Activated T-cell treated with anti-CD3 and anti-CD28 coated beads, Interleukin-2, amount 50 U/mL, for 24 hours (primary cell): ENCODE results near the gene C1GALT1C1L.
A peak's percentile ranks its signal among the peaks of the same experiment; 100 is the strongest.
"Not testable (repeated sequence)": the region's sequence is repeated elsewhere in the genome, so short reads cannot be mapped to it uniquely, and the experiment has no call there.

ENCODE experiments used
- DNase-seq: peaks from one replicate; pipeline ENCODE4 v3.0.0-alpha.2; 2020
- H3K27ac Mint-ChIP-seq: 2 replicates; pipeline ENCODE4 v1.8.0; 2020; ENCODE audit warnings: mild to moderate bottlenecking, mixed read lengths
- H3K27me3 Mint-ChIP-seq: 2 replicates; pipeline ENCODE4 v1.8.0; 2020; ENCODE audit warnings: mixed read lengths
- H3K36me3 Mint-ChIP-seq: 2 replicates; pipeline ENCODE4 v1.8.0; 2020; ENCODE audit warnings: low read depth, mixed read lengths
- H3K4me1 Mint-ChIP-seq: 2 replicates; pipeline ENCODE4 v1.8.0; 2020; ENCODE audit warnings: low read depth, mixed read lengths
- H3K4me3 Mint-ChIP-seq: 2 replicates; pipeline ENCODE4 v1.8.0; 2020; ENCODE audit warnings: mild to moderate bottlenecking, moderate library complexity, mixed read lengths
- H3K9me3 Mint-ChIP-seq: 2 replicates; pipeline ENCODE4 v1.8.0; 2020; ENCODE audit warnings: mixed read lengths

Gene C1GALT1C1L

DNA sequence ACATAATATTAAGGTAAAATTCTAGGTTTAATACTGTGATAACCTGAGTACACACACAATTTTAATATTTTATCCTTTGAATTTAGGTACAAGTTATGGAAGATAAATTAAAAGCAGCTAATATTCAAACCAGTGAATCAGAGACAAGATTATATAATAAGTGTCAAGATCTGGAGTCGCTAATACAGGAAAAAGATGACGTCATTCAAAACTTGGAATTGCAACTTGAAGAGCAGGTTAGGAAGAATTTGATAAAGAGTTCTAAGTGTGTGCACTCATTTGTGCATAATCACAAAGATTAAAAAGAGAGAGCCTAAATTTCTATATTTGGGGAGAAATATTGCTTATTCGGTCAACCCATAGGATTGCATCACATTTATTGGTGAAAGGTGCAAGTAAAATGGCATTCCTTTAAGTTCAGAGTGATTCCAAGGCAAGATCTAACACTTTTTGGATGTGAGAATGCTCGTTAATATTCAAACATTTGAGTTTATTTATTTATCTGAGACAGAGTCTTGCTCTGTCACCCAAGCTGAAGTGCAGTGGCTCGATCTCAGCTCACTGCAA, 16.3 kb upstream of the C1GALT1C1L start:
- peaks cover 7% of the 10 kb centered on the region for H3K27me3 Mint-ChIP-seq
- no peak overlapping the region for H3K4me3 Mint-ChIP-seq
- no peak for DNase-seq
- H3K4me1 Mint-ChIP-seq = no peaks in the 10 kb centered on the region
- no peaks in the 10 kb centered on the region for H3K36me3 Mint-ChIP-seq
- H3K9me3 Mint-ChIP-seq = no peaks in the 10 kb centered on the region
- no peak overlapping the region for H3K27ac Mint-ChIP-seq

DNA sequence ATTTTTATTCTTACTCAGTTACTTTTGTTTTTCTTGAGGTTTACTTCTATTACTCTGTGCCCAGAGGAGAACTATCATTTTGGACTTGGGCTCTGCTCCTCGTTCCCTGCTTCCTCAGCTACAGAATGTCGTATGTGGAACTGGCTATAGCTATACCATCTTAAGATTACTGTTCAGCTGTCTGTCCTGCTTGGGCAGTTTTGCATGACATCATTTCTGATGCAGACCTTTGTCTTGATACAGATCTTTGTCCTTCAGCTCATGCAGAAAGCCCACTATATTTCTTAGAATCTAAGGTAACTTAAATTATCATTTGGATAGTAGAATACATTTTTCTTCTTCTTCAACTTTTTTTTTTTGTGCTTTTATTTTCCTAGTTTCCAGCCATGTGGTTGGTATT, 13.8 kb upstream of the C1GALT1C1L start:
- no peak for DNase-seq
- H3K4me3 Mint-ChIP-seq = no peak overlapping the region
- H3K4me1 Mint-ChIP-seq = peaks cover 5% of the 10 kb centered on the region
- no peaks in the 10 kb centered on the region for H3K36me3 Mint-ChIP-seq
- no peaks in the 10 kb centered on the region for H3K9me3 Mint-ChIP-seq
- H3K27ac Mint-ChIP-seq = no peak overlapping the region
- H3K27me3 Mint-ChIP-seq = peaks cover 7% of the 10 kb centered on the region

DNA sequence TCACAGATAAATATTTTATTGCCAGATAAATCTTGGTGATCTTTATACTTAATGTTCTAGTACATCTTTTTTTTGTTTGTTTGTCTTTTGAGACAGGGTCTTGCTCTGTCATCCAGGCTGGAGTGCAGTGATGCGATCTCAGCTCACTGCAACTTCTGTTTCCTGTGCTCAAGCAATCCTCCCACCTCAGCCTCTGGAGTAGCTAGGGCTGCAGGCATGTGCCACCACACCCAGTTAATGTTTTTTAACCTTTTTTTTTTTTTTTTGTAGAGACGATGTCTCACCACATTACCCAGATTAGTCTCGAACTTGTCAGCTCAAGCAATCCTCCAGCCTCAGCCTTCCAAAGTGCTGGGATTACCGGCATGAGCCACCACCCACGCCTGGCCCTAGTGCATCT, 9.1 kb upstream of the C1GALT1C1L start:
- H3K4me1 Mint-ChIP-seq = peaks cover 6% of the 10 kb centered on the region
- no peaks in the 10 kb centered on the region for H3K36me3 Mint-ChIP-seq
- peaks cover 2% of the 10 kb centered on the region for H3K27me3 Mint-ChIP-seq
- DNase-seq = no peak
- no peak overlapping the region for H3K27ac Mint-ChIP-seq
- H3K9me3 Mint-ChIP-seq = no peaks in the 10 kb centered on the region
- no peak overlapping the region for H3K4me3 Mint-ChIP-seq

DNA sequence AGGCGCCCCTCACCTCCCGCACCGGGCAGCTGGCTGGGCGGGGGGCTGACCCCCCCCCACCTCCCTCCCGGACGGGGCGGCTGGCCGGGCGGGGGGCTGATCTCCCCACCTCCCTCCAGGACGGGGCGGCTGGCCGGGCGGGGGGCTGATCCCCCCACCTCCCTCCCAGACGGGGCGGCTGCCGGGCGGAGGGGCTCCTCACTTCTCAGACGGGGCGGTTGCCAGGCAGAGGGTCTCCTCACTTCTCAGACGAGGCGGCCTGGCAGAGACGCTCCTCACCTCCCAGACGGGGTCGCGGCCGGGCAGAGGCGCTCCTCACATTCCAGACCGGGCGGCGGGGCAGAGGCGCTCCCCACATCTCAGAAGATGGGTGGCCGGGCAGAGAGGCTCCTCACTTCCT, 1.6 kb upstream of the C1GALT1C1L start:
- not testable (repeated sequence) for H3K36me3 Mint-ChIP-seq, H3K4me3 Mint-ChIP-seq, H3K9me3 Mint-ChIP-seq, H3K4me1 Mint-ChIP-seq, H3K27ac Mint-ChIP-seq, DNase-seq
- peaks cover 25% of the 10 kb centered on the region for H3K27me3 Mint-ChIP-seq

DNA sequence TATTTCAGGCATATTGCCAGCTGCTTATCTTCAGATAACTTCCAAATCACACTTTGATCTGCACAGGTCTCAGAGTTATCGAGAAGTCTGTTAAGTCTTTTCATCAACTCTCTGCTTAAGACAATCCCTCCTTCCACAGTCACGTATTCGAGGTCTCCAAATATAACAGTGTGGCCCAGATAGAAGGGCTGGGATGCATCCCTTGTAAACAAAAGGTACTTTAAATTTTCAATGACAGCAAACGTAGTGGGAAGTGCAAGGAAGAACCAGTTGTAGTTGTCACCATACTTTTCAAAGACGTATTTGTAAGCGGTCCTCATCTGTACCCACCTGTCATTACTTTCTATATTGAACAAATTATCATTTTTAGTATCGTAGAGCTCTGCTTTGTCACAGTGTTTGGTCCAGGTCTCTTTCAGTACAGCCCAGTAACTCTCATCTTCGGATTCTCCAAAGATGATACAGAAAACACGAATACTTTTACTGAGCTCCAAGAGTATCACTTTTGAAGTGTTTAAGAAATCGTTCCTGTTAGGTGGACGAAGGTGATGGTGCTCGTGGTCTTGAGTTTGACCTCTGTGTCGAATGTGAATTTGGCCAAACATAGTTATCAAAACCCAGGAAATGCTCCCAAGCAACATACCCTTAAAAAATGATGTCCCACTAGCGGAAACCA, 445 bp downstream of the C1GALT1C1L start:
- DNase-seq = no peak
- Mint-ChIP-seq H3K4me3 (peak overlapping the region; percentile 69), H3K36me3 (no peaks in the 10 kb centered on the region), H3K9me3 (peaks cover 8% of the 10 kb centered on the region), H3K27me3 (peaks cover 26% of the 10 kb centered on the region), H3K27ac (no peak overlapping the region), H3K4me1 (peaks cover 5% of the 10 kb centered on the region)

DNA sequence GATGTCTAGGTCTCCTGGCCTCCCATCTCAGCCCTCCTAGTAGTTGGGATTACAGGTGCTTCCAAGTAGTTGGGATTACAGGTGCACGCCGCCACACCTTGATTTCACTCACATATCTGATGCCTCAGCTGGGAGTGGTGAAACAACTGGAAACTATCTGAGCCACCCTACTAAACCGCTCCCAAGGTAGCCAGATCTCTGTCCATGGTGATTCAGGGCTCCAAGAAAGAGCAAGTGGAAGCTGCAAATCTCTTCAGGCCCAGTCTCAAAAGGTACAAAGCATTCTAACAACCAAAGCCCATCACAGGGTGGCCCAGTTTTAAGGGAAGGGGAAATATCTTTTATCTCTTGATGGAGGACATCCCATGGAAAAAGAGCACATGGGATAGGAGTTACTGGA, 19.0 kb downstream of the C1GALT1C1L start:
- DNase-seq = no peak
- H3K9me3 Mint-ChIP-seq = no peaks in the 10 kb centered on the region

DNA sequence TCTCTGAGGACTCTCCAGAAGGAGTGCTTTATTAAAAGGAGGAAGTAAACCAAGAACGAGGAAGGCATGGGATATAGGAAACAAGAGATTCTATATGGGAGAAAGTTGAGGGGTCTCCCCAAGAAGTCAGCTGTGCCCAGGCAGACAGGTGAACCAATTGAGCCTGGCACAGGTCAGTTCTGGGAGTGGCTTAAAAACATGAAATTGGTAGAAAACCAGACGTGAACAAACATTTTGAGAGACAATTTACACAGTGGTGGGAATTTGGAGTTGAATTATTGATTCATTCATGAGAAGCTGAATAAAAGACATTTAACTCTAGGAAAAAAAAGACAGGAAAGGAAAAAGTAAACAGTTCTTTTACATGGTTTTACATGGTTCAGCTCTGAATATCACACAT, 22.7 kb downstream of the C1GALT1C1L start:
- no peak for DNase-seq
- H3K36me3 Mint-ChIP-seq = no peaks in the 10 kb centered on the region
- no peaks in the 10 kb centered on the region for H3K9me3 Mint-ChIP-seq
- no peaks in the 10 kb centered on the region for H3K4me1 Mint-ChIP-seq
- H3K27ac Mint-ChIP-seq = no peak overlapping the region
- no peak overlapping the region for H3K4me3 Mint-ChIP-seq
- H3K27me3 Mint-ChIP-seq = peaks cover 11% of the 10 kb centered on the region

More for the DNA sequence above, 19.0 kb downstream of the C1GALT1C1L start:
- peaks cover 11% of the 10 kb centered on the region for H3K27me3 Mint-ChIP-seq
- no peak overlapping the region for H3K4me3 Mint-ChIP-seq
- no peaks in the 10 kb centered on the region for H3K36me3 Mint-ChIP-seq
- H3K4me1 Mint-ChIP-seq = no peaks in the 10 kb centered on the region
- no peak overlapping the region for H3K27ac Mint-ChIP-seq

DNA sequence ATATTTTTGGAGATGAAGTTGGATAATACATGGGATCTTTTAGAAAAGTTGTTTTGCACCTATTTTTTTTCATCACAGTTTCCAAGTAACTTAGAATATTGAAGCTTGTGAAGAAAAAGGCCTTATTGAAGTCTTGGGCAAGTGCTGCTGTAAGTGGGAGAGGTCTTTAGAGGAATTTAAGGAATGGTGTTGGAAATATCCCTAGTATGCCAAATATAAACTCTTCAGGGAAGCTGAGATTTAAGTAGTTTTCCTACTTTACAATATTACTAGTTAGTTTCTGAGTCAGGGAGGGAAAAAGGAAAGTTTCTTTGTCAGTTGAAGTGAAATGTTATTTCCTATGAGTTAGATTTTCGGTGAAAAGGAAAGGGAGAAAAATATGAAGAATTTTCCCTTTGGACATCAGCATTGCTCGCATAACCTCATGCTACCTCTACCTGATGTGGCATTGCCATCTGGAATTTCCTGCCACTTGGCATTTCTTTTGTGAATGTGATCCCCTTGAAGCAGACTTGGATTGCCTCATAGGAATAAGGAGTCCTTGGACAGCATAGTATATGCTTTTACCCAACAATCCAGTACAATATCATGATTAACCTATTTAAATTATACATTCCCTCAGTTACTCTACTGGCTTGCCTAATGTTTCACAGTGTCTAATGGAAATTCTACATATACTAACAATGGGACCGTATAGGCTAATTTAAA, 27.1 kb downstream of the C1GALT1C1L start:
- Mint-ChIP-seq H3K9me3 (no peaks in the 10 kb centered on the region), H3K4me3 (no peak overlapping the region), H3K27me3 (peaks cover 11% of the 10 kb centered on the region), H3K27ac (no peak overlapping the region), H3K4me1 (no peaks in the 10 kb centered on the region), H3K36me3 (no peaks in the 10 kb centered on the region)
- DNase-seq = no peak

DNA sequence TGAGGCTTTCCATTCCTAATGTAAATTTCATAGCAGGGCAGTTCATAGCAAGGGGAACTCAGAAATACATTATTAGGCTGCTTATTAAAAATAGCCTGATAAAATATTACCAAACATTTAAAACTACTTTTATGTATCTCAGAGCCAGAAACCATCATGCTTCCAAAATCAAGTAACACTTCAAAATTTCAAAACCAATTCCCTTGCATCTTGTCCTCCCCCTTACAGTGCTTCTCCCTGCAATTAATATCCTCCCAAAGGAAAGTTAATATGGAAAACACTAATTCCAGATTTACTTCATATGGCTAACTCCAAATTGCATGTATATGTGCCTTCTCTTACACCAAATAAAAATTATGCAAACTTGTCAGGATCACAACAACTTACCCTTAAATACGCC, 32.5 kb downstream of the C1GALT1C1L start:
- Mint-ChIP-seq H3K4me1 (no peaks in the 10 kb centered on the region), H3K27ac (no peak overlapping the region), H3K9me3 (no peaks in the 10 kb centered on the region), H3K36me3 (no peaks in the 10 kb centered on the region), H3K27me3 (no peaks in the 10 kb centered on the region), H3K4me3 (no peak overlapping the region)
- no peak for DNase-seq

DNA sequence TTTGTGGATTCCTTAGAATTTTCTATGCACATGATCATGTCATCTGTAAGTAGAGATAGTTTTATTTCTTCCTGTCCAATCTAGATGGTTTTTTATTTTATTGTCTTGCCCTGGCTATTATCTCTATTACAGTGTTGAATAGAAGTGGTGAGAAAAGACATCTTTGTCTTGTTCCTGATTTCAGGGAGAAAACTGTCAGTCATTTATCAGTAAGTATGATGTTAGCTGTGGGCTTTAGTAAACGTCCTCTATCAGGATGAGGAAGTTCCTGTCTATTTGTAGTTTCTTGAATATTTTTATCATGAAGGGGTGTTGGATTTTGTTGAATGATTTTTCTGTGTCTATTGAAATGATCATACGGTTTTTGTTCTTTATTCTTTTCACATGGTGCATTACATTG, 33.9 kb downstream of the C1GALT1C1L start:
- no peak overlapping the region for H3K27ac Mint-ChIP-seq
- no peaks in the 10 kb centered on the region for H3K9me3 Mint-ChIP-seq
- H3K4me3 Mint-ChIP-seq = no peak overlapping the region
- no peaks in the 10 kb centered on the region for H3K36me3 Mint-ChIP-seq
- peaks cover 7% of the 10 kb centered on the region for H3K4me1 Mint-ChIP-seq
- DNase-seq = no peak
- peaks cover 6% of the 10 kb centered on the region for H3K27me3 Mint-ChIP-seq

DNA sequence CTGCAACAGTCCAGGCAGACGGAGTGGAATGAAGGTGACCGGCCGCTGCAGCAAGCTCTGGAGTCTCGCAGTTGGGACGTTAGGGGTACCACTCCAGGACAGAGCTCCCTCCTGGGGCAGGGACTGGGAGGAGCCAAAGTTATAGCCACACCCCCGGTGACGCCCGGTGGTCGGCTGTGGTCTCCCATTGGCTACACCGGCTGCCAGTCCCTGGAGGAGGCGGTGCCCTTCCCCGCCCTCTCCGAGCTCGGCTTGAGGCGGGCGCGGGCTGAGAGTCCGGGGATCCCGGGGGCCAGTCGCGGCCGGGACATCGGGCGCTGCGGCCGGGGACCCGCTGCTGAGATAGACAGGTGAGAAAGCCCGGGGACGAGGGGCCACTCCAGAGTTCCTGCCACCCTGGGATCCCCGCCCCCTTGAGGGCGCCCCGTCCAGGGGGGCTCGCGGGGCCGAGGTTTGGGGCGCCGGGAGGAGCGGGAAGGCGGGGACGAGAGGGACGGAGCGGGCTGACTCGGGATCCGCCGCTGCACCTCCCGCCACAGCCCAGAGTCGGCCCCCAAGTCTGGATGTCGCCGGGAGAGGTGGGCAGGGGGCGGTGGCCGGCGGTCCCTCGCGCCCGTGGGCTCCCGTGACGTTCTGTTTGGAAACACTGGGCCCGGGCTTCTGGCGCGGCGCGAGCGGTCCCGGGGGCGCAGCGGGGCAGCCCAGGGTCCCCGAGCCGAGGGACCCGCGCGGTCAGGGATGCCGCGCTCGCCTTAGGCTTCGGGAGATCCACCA, 39.0 kb downstream of the C1GALT1C1L start, which contains the start of gene PLEKHH2:
TSS of gene PLEKHH2 (plus strand) at position 231 of the 774 bp plus-strand sequence. CDS start 7,414 bp downstream, outside the sequence.
- peak within 1 kb of the TSS; percentile 77 for H3K27ac Mint-ChIP-seq
- no peaks in the 10 kb centered on the region for H3K36me3 Mint-ChIP-seq
- DNase-seq = peak; percentile 95
- peaks cover 17% of the 10 kb centered on the region for H3K4me1 Mint-ChIP-seq
- H3K27me3 Mint-ChIP-seq = peaks cover 37% of the 10 kb centered on the region
- peak within 1 kb of the TSS; percentile 79 for H3K4me3 Mint-ChIP-seq
- H3K9me3 Mint-ChIP-seq = no peaks in the 10 kb centered on the region

DNA sequence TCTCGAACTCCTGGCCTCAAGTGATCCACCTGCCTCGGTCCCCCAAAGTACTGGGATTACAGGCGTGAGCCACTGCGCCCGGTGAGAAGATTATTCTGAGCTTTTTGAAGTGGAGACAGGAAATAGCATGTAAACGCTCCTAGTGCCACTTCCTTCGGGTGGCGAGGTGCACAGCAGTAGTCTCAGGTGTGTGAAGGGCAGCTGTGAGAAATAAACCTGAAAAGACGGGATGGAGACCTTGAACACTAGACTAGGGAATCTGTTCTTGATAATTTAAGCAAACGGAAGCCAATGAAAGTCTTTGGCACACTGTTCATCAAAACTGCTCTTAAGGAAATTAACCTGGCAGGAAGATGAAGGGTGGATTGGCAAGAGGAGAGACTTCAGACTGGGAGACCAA, 39.6 kb downstream of the C1GALT1C1L start:
- Mint-ChIP-seq H3K4me1 (peaks cover 17% of the 10 kb centered on the region), H3K36me3 (no peaks in the 10 kb centered on the region), H3K27ac (peak overlapping the region; percentile 77), H3K4me3 (peak overlapping the region; percentile 79), H3K9me3 (no peaks in the 10 kb centered on the region), H3K27me3 (peaks cover 42% of the 10 kb centered on the region)
- peak; percentile 37 for DNase-seq

DNA sequence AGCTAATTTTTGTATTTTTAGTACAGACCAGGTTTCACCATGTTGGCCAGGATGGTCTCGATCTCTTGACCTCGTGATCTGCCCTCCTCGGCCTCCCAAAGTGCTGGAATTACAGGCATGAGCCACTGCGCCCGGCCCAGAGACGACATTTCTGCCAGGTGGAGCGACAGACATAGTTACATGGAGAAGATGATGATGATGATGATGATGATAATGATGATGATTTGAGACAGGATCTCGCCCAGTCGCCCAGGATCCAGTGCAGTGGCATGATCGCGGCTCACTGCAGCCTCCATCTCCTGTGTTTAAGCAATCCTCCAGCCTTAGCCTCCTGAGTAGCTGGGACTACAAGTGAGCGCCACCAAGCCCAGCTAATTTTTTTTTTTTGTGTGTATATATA, 40.1 kb downstream of the C1GALT1C1L start:
- H3K36me3 Mint-ChIP-seq, H3K27ac Mint-ChIP-seq, DNase-seq, H3K9me3 Mint-ChIP-seq: not testable (repeated sequence)
- peak overlapping the region; percentile 39 for H3K4me3 Mint-ChIP-seq
- H3K4me1 Mint-ChIP-seq = peaks cover 17% of the 10 kb centered on the region
- peaks cover 42% of the 10 kb centered on the region for H3K27me3 Mint-ChIP-seq

DNA sequence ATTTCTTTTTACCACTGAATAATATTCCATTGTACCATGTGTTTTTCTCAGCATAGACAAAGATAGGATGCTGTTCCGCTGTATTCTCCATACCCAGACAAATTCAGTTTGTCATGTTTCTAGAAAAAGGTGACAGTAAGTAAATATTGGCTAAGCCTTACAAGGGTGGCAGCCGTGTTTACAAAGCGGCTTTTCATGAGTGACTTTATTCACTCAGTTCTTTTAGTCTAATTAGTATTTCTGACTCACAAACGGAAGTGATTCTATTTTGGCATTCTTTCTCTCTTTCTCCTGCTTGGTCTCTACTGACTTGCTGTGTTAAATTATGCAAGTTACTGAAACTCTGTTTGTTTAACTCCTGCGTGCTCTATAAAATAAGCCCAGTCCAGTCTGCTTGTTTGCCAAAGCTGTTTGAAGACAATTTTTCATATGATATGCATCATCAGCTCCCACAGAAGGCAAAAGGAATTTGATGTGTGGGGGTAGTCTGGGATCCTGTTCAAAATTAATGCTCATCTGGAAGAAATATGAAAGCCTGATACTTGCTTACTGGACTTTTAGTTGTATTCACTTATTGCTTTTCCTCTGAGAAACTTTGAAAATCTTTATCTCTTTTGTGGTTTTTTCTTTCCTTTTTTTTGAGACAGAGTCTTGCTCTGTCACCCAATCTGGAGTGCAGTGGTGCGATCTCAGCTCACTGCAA, 41.5 kb downstream of the C1GALT1C1L start:
- Mint-ChIP-seq H3K36me3 (no peaks in the 10 kb centered on the region), H3K9me3 (no peaks in the 10 kb centered on the region), H3K4me1 (peaks cover 17% of the 10 kb centered on the region), H3K27me3 (peaks cover 42% of the 10 kb centered on the region), H3K4me3 (no peak overlapping the region), H3K27ac (no peak overlapping the region)
- no peak for DNase-seq
